ENCODE results near the gene SPRED2.

Gene SPRED2

GRCh38 chr2:65413610-65414009 is 18.8 kb downstream of the SPRED2 start:
- no peak for TF ChIP-seq POLR2AphosphoS5 (IDR thresholded peaks at IDR 0.05; ENCODE audit: low read depth, low read length)
- no peak for TF ChIP-seq TAF1 (IDR thresholded peaks at IDR 0.05; ENCODE audit: borderline replicate concordance, insufficient read depth, low read length)
- no peak for TF ChIP-seq FOXP2 (optimal IDR thresholded peaks at IDR 0.05; ENCODE audit: borderline replicate concordance, extremely low read depth, extremely low read length, insufficient read depth)
- no peak for TF ChIP-seq SIN3A (IDR thresholded peaks at IDR 0.05; ENCODE audit: borderline replicate concordance, insufficient read depth, low read length)
- TF ChIP-seq REST (IDR thresholded peaks at IDR 0.05; ENCODE audit: insufficient read depth in 1 of 2, low read depth in 2 of 2, low read length in 2 of 2): no peak

GRCh38 chr2:65413106-65413505 is 19.3 kb downstream of the SPRED2 start:
- TF ChIP-seq REST (IDR thresholded peaks at IDR 0.05; ENCODE audit: insufficient read depth in 1 of 2, low read depth in 2 of 2, low read length in 2 of 2) (no peak), SIN3A (IDR thresholded peaks at IDR 0.05; ENCODE audit: borderline replicate concordance, insufficient read depth, low read length) (no peak), FOXP2 (optimal IDR thresholded peaks at IDR 0.05; ENCODE audit: borderline replicate concordance, extremely low read depth, extremely low read length, insufficient read depth) (no peak), POLR2AphosphoS5 (IDR thresholded peaks at IDR 0.05; ENCODE audit: low read depth, low read length) (no peak), TAF1 (IDR thresholded peaks at IDR 0.05; ENCODE audit: borderline replicate concordance, insufficient read depth, low read length) (no peak)

GRCh38 chr2:65411056-65411795 is 21.2 kb downstream of the SPRED2 start:
- TF ChIP-seq REST (IDR thresholded peaks at IDR 0.05; ENCODE audit: insufficient read depth in 1 of 2, low read depth in 2 of 2, low read length in 2 of 2): no peak

- TF ChIP-seq POLR2AphosphoS5 (IDR thresholded peaks at IDR 0.05; ENCODE audit: low read depth, low read length) (no peak), REST (IDR thresholded peaks at IDR 0.05; ENCODE audit: insufficient read depth in 1 of 2, low read depth in 2 of 2, low read length in 2 of 2) (no peak), FOXP2 (optimal IDR thresholded peaks at IDR 0.05; ENCODE audit: borderline replicate concordance, extremely low read depth, extremely low read length, insufficient read depth) (no peak), TAF1 (IDR thresholded peaks at IDR 0.05; ENCODE audit: borderline replicate concordance, insufficient read depth, low read length) (no peak), SIN3A (IDR thresholded peaks at IDR 0.05; ENCODE audit: borderline replicate concordance, insufficient read depth, low read length) (no peak)
Observed at GRCh38 chr2:65409045-65409444, 23.4 kb downstream of the SPRED2 start.

GRCh38 chr2:65407240-65407639 is 25.2 kb downstream of the SPRED2 start:
- no peak for TF ChIP-seq REST (IDR thresholded peaks at IDR 0.05; ENCODE audit: insufficient read depth in 1 of 2, low read depth in 2 of 2, low read length in 2 of 2)
- no peak for TF ChIP-seq FOXP2 (optimal IDR thresholded peaks at IDR 0.05; ENCODE audit: borderline replicate concordance, extremely low read depth, extremely low read length, insufficient read depth)
- TF ChIP-seq TAF1 (IDR thresholded peaks at IDR 0.05; ENCODE audit: borderline replicate concordance, insufficient read depth, low read length): no peak
- no peak for TF ChIP-seq SIN3A (IDR thresholded peaks at IDR 0.05; ENCODE audit: borderline replicate concordance, insufficient read depth, low read length)
- TF ChIP-seq POLR2AphosphoS5 (IDR thresholded peaks at IDR 0.05; ENCODE audit: low read depth, low read length): no peak

Measured in PFSK-1 (cell line).